Naive thymus-derived CD4-positive, alpha-beta T cell (primary cell): Measurements from ENCODE around the gene NMNAT2. TPM values are rescaled to one million over a fixed set of nuclear protein-coding genes. Genes with fewer than 3 reads are reported as not detected.

Source experiments
- ATAC-seq: fragments of 150-1000 bp; cut with Tn5 transposase; 2 replicates; pipeline ENCODE4 v1.10.0; 2021; ENCODE audit warnings: mild to moderate bottlenecking, moderate library complexity
- CTCF ChIA-PET: fragments of 350-600 bp; sonication (Branson Sonifier 250); formaldehyde crosslinking; loops from one replicate; lab custom pipeline; 2021; ENCODE audit warnings: antibody characterized with exemption; lab: Charles Lee
- POLR2A ChIA-PET: fragments of 350-600 bp; sonication (Branson Sonifier 250); formaldehyde crosslinking; loops from one replicate; lab custom pipeline; 2021; ENCODE audit warnings: antibody characterized with exemption, inconsistent platforms; lab: Charles Lee
- DNase-seq, 9 donors: peaks; one replicate each; pipeline versions ENCODE4 v3.0.0 to v3.0.0-alpha.2; 2020 to 2022; ENCODE audit warnings: mixed read lengths in 1 of 9
- H3K27ac ChIP-seq: one replicate; pipeline ENCODE4 v1.7.0; 2013; ENCODE audit warnings: mild to moderate bottlenecking, low read depth, low read length, moderate library complexity
- H3K27me3 ChIP-seq, 2 donors: one replicate each; pipeline ENCODE4 v1.7.0; 2013; ENCODE audit warnings: low read length in 2 of 2, mild to moderate bottlenecking in 2 of 2, moderate library complexity in 2 of 2; ENCODE audit not compliant: control insufficient read depth in 2 of 2, insufficient read depth in 2 of 2
- H3K36me3 ChIP-seq, 3 experiments: 1 replicate in 2 of 3; 2 replicates in 1 of 3; pipeline ENCODE4 v1.7.0; 2013; ENCODE audit warnings: low read length in 3 of 3, mild to moderate bottlenecking in 3 of 3, moderate library complexity in 1 of 3; ENCODE audit not compliant: insufficient read depth in 3 of 3, control insufficient read depth in 2 of 3
- H3K4me1 ChIP-seq, 2 donors: one replicate each; pipeline ENCODE4 v1.7.0; 2013; ENCODE audit warnings: low read length in 2 of 2, mild to moderate bottlenecking in 2 of 2, moderate library complexity in 1 of 2; ENCODE audit not compliant: control insufficient read depth in 2 of 2, insufficient read depth in 2 of 2
- H3K4me3 ChIP-seq: 2 replicates; pipeline ENCODE4 v1.7.0; 2013; ENCODE audit warnings: mild to moderate bottlenecking, low read length
- H3K9me3 ChIP-seq, 3 experiments: 1 replicate in 2 of 3; 2 replicates in 1 of 3; pipeline ENCODE4 v1.7.0; 2013; ENCODE audit warnings: low read length in 3 of 3; ENCODE audit not compliant: control insufficient read depth in 2 of 3
- H3K27ac Mint-ChIP-seq, 9 donors: one replicate each; pipeline ENCODE4 v1.8.0; 2020 to 2022; ENCODE audit warnings: mixed read lengths in 9 of 9, mild to moderate bottlenecking in 8 of 9, moderate library complexity in 5 of 9, inconsistent platforms in 2 of 9
- H3K27me3 Mint-ChIP-seq, 5 donors: one replicate each; pipeline ENCODE4 v1.8.0; 2021 to 2022; ENCODE audit warnings: mixed read lengths in 5 of 5, mild to moderate bottlenecking in 1 of 5
- H3K36me3 Mint-ChIP-seq, 5 donors: one replicate each; pipeline ENCODE4 v1.8.0; 2020 to 2022; ENCODE audit warnings: mixed read lengths in 5 of 5, mild to moderate bottlenecking in 3 of 5, inconsistent platforms in 1 of 5
- H3K4me1 Mint-ChIP-seq, 7 donors: one replicate each; pipeline ENCODE4 v1.8.0; 2020 to 2022; ENCODE audit warnings: mixed read lengths in 7 of 7, mild to moderate bottlenecking in 3 of 7, inconsistent platforms in 1 of 7
- H3K4me3 Mint-ChIP-seq, 10 donors: one replicate each; pipeline ENCODE4 v1.8.0; 2020 to 2022; ENCODE audit warnings: mild to moderate bottlenecking in 10 of 10, mixed read lengths in 10 of 10, moderate library complexity in 6 of 10, inconsistent platforms in 2 of 10
- H3K9me3 Mint-ChIP-seq, 11 donors: one replicate each; pipeline ENCODE4 v1.8.0; 2020 to 2022; ENCODE audit warnings: mixed read lengths in 11 of 11, mild to moderate bottlenecking in 4 of 11, inconsistent platforms in 1 of 11, moderate library complexity in 1 of 11
- intact Hi-C, 2 donors: fragments of 100-400 bp; cut with micrococcal nuclease; formaldehyde crosslinking; loops; one replicate each; pipeline ENCODE4 v1.15.1; 2023
- polyA plus RNA-seq, 2 donors: library from polyadenylated mRNA; unstranded; fragments of 300-500 nt; fragmentation: Illumina TruSeq; gene quantifications; one replicate each; pipeline ENCODE4 v1.2.3, GENCODE V29; 2021
- total RNA-seq, 6 experiments: library from RNA in 5 of 6; stranded (reverse) in 5 of 6; gene quantifications; 1 replicate in 5 of 6; 2 replicates in 1 of 6; pipeline ENCODE4 v1.2.3 and lab custom pipeline; 2021 to 2026

The NMNAT2 gene
- total and polyA plus RNA-seq, 7 experiments from 2014 or later: 0.07 to 0.24 TPM; not detected in 5

- intact Hi-C loops: no loop called here
- POLR2A ChIA-PET: no interaction called here
- no peak overlapping the region for H3K4me3 Mint-ChIP-seq
- Histone ChIP-seq H3K27me3 (no peaks in the 10 kb centered on the region), H3K36me3 (no peaks in the 10 kb centered on the region), H3K4me3 (no peak overlapping the region), H3K27ac (no peak overlapping the region), H3K9me3 (no peaks in the 10 kb centered on the region), H3K4me1 (no peaks in the 10 kb centered on the region)
- H3K27ac Mint-ChIP-seq: no peak overlapping the region
- ATAC-seq: no peak
- peaks cover 0 to 2% (median 0%) of the 10 kb centered on the region in 11 donors for H3K9me3 Mint-ChIP-seq
- DNase-seq: no peak
- no peaks in the 10 kb centered on the region for H3K4me1 Mint-ChIP-seq
- no peaks in the 10 kb centered on the region for H3K36me3 Mint-ChIP-seq
- CTCF ChIA-PET: no interaction called here
- H3K27me3 Mint-ChIP-seq: peaks cover 0 to 7% (median 4%) of the 10 kb centered on the region in 5 donors
Observed at GRCh38 chr1:183289051-183289496, 129.1 kb downstream of the NMNAT2 start.

- Mint-ChIP-seq H3K27ac (no peak overlapping the region), H3K9me3 (peaks cover 0 to 2% (median 0%) of the 10 kb centered on the region in 11 donors), H3K27me3 (peaks cover 0 to 7% (median 4%) of the 10 kb centered on the region in 5 donors), H3K4me3 (no peak overlapping the region), H3K4me1 (no peaks in the 10 kb centered on the region), H3K36me3 (no peaks in the 10 kb centered on the region)
- CTCF ChIA-PET: no interaction called here
- Histone ChIP-seq H3K27me3 (no peaks in the 10 kb centered on the region), H3K27ac (no peak overlapping the region), H3K4me3 (no peak overlapping the region), H3K4me1 (no peaks in the 10 kb centered on the region), H3K9me3 (no peaks in the 10 kb centered on the region), H3K36me3 (no peaks in the 10 kb centered on the region)
- POLR2A ChIA-PET: no interaction called here
- intact Hi-C loops: no loop called here
- DNase-seq: no peak
- no peak for ATAC-seq
Observed at GRCh38 chr1:183288583-183288982, 129.6 kb downstream of the NMNAT2 start.

- no peak overlapping the region for H3K4me3 ChIP-seq
- H3K27ac ChIP-seq: no peak overlapping the region
- ChIA-PET POLR2A (no interaction called here), CTCF (no interaction called here)
- H3K4me1 Mint-ChIP-seq: no peaks in the 10 kb centered on the region
- no peak for ATAC-seq
- H3K27me3 Mint-ChIP-seq: peaks cover 0 to 7% (median 4%) of the 10 kb centered on the region in 5 donors
- H3K27ac Mint-ChIP-seq: no peak overlapping the region
- no peaks in the 10 kb centered on the region for H3K36me3 ChIP-seq
- DNase-seq: no peak
- H3K9me3 ChIP-seq: no peaks in the 10 kb centered on the region
- H3K36me3 Mint-ChIP-seq: no peaks in the 10 kb centered on the region
- peaks cover 0 to 2% (median 0%) of the 10 kb centered on the region in 11 donors for H3K9me3 Mint-ChIP-seq
- no peak overlapping the region for H3K4me3 Mint-ChIP-seq
- H3K27me3 ChIP-seq: no peaks in the 10 kb centered on the region
- intact Hi-C loops: no loop called here
- H3K4me1 ChIP-seq: no peaks in the 10 kb centered on the region
Observed at GRCh38 chr1:183287191-183287675, 130.9 kb downstream of the NMNAT2 start.

- Histone ChIP-seq H3K4me3 (no peak overlapping the region), H3K9me3 (no peaks in the 10 kb centered on the region), H3K27me3 (no peaks in the 10 kb centered on the region), H3K27ac (no peak overlapping the region), H3K36me3 (no peaks in the 10 kb centered on the region), H3K4me1 (no peaks in the 10 kb centered on the region)
- peaks cover 0 to 10% (median 5%) of the 10 kb centered on the region in 5 donors for H3K27me3 Mint-ChIP-seq
- ChIA-PET POLR2A (no interaction called here), CTCF (no interaction called here)
- H3K9me3 Mint-ChIP-seq: peaks cover 0 to 2% (median 0%) of the 10 kb centered on the region in 11 donors
- DNase-seq (no peak), ATAC-seq (no peak)
- intact Hi-C loops: no loop called here
- no peaks in the 10 kb centered on the region for H3K36me3 Mint-ChIP-seq
- no peak overlapping the region for H3K27ac Mint-ChIP-seq
- peaks cover 0 to 4% (median 0%) of the 10 kb centered on the region in 7 donors for H3K4me1 Mint-ChIP-seq
- H3K4me3 Mint-ChIP-seq: no peak overlapping the region
Observed at GRCh38 chr1:183285746-183286145, 132.4 kb downstream of the NMNAT2 start.

- Histone ChIP-seq H3K36me3 (no peaks in the 10 kb centered on the region), H3K27me3 (no peaks in the 10 kb centered on the region), H3K9me3 (no peaks in the 10 kb centered on the region), H3K27ac (no peak overlapping the region), H3K4me3 (no peak overlapping the region), H3K4me1 (no peaks in the 10 kb centered on the region)
- ChIA-PET POLR2A (no interaction called here), CTCF (no interaction called here)
- DNase-seq (no peak), ATAC-seq (no peak)
- Mint-ChIP-seq H3K9me3 (peaks cover 0 to 2% (median 0%) of the 10 kb centered on the region in 11 donors), H3K4me3 (no peak overlapping the region), H3K4me1 (peaks cover 0 to 4% (median 0%) of the 10 kb centered on the region in 7 donors), H3K27ac (no peak overlapping the region), H3K27me3 (peaks cover 0 to 10% (median 5%) of the 10 kb centered on the region in 5 donors), H3K36me3 (no peaks in the 10 kb centered on the region)
- intact Hi-C loops: no loop called here
Observed at GRCh38 chr1:183285256-183285655, 132.9 kb downstream of the NMNAT2 start.

- CTCF ChIA-PET: interaction anchor here (0.6 kb wide), 1 partner anchor 1819 kb away, joined by 3 read pairs; no protein-coding TSS in a partner anchor
- H3K4me3 Mint-ChIP-seq: no peak overlapping the region
- peaks cover 0 to 10% (median 5%) of the 10 kb centered on the region in 5 donors for H3K27me3 Mint-ChIP-seq
- no peaks in the 10 kb centered on the region for H3K36me3 ChIP-seq
- no peak overlapping the region for H3K27ac ChIP-seq
- H3K27me3 ChIP-seq: no peaks in the 10 kb centered on the region
- H3K9me3 Mint-ChIP-seq: peaks cover 0 to 2% (median 0%) of the 10 kb centered on the region in 11 donors
- H3K4me3 ChIP-seq: no peak overlapping the region
- no peaks in the 10 kb centered on the region for H3K4me1 ChIP-seq
- DNase-seq (no peak), ATAC-seq (no peak)
- H3K27ac Mint-ChIP-seq: peak overlapping the region in 1 of 9 donors; percentile 32
- POLR2A ChIA-PET: no interaction called here
- H3K4me1 Mint-ChIP-seq: peaks cover 0 to 7% (median 3%) of the 10 kb centered on the region in 7 donors
- intact Hi-C loops: no loop called here
- no peaks in the 10 kb centered on the region for H3K9me3 ChIP-seq
- no peaks in the 10 kb centered on the region for H3K36me3 Mint-ChIP-seq
Observed at GRCh38 chr1:183284086-183284485, 134.1 kb downstream of the NMNAT2 start.

GRCh38 chr1:183283286-183283685 is 134.9 kb downstream of the NMNAT2 start:
- H3K27ac Mint-ChIP-seq: no peak overlapping the region
- H3K4me3 Mint-ChIP-seq: no peak overlapping the region
- ChIA-PET CTCF (interaction anchor here (0.6 kb wide), 1 partner anchor 809 kb away, joined by 3 read pairs; no protein-coding TSS in a partner anchor), POLR2A (no interaction called here)
- Histone ChIP-seq H3K4me3 (no peak overlapping the region), H3K27ac (no peak overlapping the region), H3K36me3 (no peaks in the 10 kb centered on the region), H3K9me3 (no peaks in the 10 kb centered on the region), H3K4me1 (no peaks in the 10 kb centered on the region), H3K27me3 (no peaks in the 10 kb centered on the region)
- intact Hi-C loops: no loop called here
- H3K4me1 Mint-ChIP-seq: peaks cover 0 to 11% (median 3%) of the 10 kb centered on the region in 7 donors
- H3K36me3 Mint-ChIP-seq: no peaks in the 10 kb centered on the region
- H3K9me3 Mint-ChIP-seq: no peaks in the 10 kb centered on the region
- DNase-seq (no peak), ATAC-seq (no peak)
- H3K27me3 Mint-ChIP-seq: peaks cover 0 to 10% (median 5%) of the 10 kb centered on the region in 5 donors
